HG03139 (cell line): ENCODE results near the gene GPR183.
"Not testable (repeated sequence)": the region's sequence is repeated elsewhere in the genome, so short reads cannot be mapped to it uniquely, and the experiment has no call there.

Experiments used
- ATAC-seq: cut with Tn5 transposase; IDR thresholded peaks from one replicate; pipeline ENCODE4 v1.9.1; 2021; ENCODE audit not compliant: unreplicated experiment

GPR183 gene

DNA sequence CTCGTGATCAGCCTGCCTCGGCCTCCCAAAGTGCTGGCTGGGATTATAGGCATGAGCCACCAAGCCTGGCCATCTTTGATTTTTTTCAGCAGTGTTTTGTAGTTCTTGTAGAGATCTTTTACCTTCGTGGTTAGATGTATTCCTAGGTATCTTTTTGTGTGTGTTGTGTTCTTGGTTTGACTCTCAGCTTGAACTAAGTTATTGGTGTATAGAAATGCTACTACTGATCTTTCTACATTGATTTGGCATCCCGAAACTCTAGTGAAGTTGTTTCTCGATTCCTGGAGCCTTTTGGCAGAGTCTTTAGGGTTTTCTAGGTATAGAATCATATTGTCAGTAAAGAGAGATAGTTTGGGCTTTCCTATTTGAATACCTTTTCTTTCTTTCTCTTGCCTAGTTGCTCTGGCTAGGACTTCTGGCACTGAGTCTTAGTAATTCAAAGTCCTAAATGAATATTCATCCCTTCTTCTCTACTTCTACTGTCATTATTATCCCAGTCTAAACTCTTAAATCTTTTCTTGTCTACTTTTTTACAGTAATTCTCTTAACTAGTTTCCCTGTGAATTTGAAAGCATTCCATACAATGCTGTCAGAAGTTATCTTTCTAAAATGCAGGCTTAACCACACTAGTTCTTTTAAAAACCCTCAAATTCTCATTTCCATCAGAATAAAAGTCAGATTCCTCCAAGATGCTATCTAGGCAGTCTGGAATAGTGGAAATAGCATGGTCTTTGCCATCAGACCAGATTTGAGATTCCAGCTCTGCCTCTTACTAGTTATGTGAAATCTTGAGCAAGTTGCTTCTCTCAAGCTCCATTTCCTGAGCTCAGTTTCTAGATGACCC is 56.0 kb downstream of the GPR183 start:
- no peak for ATAC-seq

DNA sequence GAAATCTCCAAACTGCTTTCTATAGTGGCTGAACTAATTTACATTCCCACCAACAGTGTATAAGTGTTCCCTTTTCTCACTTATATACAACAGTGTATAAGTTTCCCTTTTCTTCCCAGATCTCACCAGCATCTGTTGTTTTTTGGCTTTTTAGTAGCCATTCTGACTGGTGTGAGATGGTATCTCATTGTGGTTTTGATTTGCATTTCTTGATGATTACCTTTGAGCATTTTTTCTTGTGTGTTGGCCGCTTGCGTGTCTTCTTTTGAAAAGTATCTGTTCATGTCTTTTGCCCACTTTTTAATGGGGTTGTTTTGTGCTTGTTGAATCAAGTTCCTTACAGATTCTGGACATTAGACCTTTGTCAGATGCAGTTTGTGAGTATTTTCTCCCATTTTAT is 57.6 kb downstream of the GPR183 start:
- not testable (repeated sequence) for ATAC-seq

DNA sequence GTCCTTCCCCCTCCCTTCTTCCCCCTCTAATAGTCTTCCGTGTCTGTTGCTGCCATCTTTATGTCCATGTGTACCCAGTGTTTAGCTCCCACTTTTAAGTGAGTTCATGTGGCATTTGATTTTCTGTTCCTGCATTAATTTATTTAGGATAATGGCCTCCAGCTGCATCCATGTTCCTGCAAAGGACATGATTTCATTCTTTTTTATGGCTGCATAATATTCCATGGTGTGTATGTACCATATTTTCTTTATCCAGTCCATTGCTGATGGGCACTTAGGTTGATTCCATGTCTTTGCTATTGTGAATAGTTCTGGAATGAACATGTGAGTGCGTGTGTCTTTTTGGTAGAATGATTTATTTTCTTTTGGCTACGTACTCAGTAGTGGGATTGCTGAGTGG is 58.0 kb downstream of the GPR183 start:
- not testable (repeated sequence) for ATAC-seq

DNA sequence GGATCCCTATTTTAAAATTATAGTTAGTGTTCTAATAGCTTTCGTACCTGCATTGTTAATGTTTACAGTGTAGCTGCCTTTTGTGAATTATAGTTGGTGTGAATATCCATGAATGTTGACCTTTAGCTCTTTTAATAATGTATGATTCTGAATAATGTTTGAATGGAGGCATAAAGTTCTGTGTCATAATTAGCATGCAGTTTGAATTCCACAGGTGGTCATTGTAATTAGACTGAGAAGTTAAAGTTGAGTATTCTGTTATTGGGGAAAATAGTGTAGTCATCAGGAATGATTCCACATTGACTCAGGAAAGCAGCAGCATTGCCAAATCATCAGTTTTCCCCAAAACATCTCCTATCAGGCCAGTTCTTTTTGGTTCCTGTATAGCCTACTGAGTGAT is 61.1 kb downstream of the GPR183 start:
- no peak for ATAC-seq
